H9 (cell line): ENCODE data around the gene CWC27. TPM values are rescaled to one million over a fixed set of nuclear protein-coding genes. Genes with fewer than 3 reads are reported as not detected.

ENCODE experiments used
- DNase-seq: peaks from one replicate; pipeline ENCODE4 v3.0.0-alpha.2; 2017
- H2AFZ ChIP-seq: one replicate; pipeline ENCODE4 v1.6.1; 2013; ENCODE audit warnings: mild to moderate bottlenecking, low read length, control low read depth, moderate library complexity
- H2AK5ac ChIP-seq: 2 replicates; pipeline ENCODE4 v1.6.1; 2013; ENCODE audit warnings: low read length, control low read depth, mixed read lengths; ENCODE audit not compliant: insufficient read length
- H2BK120ac ChIP-seq: one replicate; pipeline ENCODE4 v1.6.1; 2013; ENCODE audit warnings: low read depth, mild to moderate bottlenecking, low read length, control low read depth, inconsistent platforms; ENCODE audit not compliant: poor library complexity, severe bottlenecking
- H2BK12ac ChIP-seq: 2 replicates; pipeline ENCODE4 v1.6.1; 2013; ENCODE audit warnings: low read length, control low read depth, mixed read lengths, low read depth; ENCODE audit not compliant: insufficient read length
- H2BK15ac ChIP-seq: 2 replicates; pipeline ENCODE4 v1.6.1; 2013; ENCODE audit warnings: low read depth, low read length, control low read depth
- H2BK20ac ChIP-seq: one replicate; pipeline ENCODE4 v1.6.1; 2013; ENCODE audit warnings: low read depth, mild to moderate bottlenecking, low read length, control low read depth, inconsistent platforms; ENCODE audit not compliant: poor library complexity, severe bottlenecking
- H2BK5ac ChIP-seq: 2 replicates; pipeline ENCODE4 v1.6.1; 2013; ENCODE audit warnings: low read length, control low read depth, mixed read lengths; ENCODE audit not compliant: insufficient read length
- H3K14ac ChIP-seq: 2 replicates; pipeline ENCODE4 v1.6.1; 2013; ENCODE audit warnings: low read length, control low read depth; ENCODE audit not compliant: insufficient read depth
- H3K18ac ChIP-seq: 2 replicates; pipeline ENCODE4 v1.6.1; 2013; ENCODE audit warnings: low read depth, mild to moderate bottlenecking, mixed read lengths, low read length, control low read depth; ENCODE audit not compliant: insufficient read length
- H3K23ac ChIP-seq: 2 replicates; pipeline ENCODE4 v1.6.1; 2013; ENCODE audit warnings: low read length, control low read depth, mixed read lengths, low read depth; ENCODE audit not compliant: insufficient read length
- H3K23me2 ChIP-seq: 2 replicates; pipeline ENCODE4 v1.6.1; 2013; ENCODE audit warnings: low read depth, mild to moderate bottlenecking, mixed read lengths, low read length, control low read depth; ENCODE audit not compliant: insufficient read length, poor library complexity, severe bottlenecking
- H3K27ac ChIP-seq: 2 replicates; pipeline ENCODE4 v1.5.1; 2013; ENCODE audit warnings: low read length, control low read depth, mixed read lengths, low read depth; ENCODE audit not compliant: insufficient read length
- H3K27me3 ChIP-seq: 2 replicates; pipeline ENCODE4 v1.6.1; 2013; ENCODE audit warnings: low read length, control low read depth, inconsistent platforms; ENCODE audit not compliant: insufficient read depth
- H3K4ac ChIP-seq: 2 replicates; pipeline ENCODE4 v1.6.1; 2013; ENCODE audit warnings: low read depth, mild to moderate bottlenecking, control low read depth, inconsistent platforms, low read length, moderate library complexity
- H3K4me1 ChIP-seq: 2 replicates; pipeline ENCODE4 v1.6.1; 2013; ENCODE audit warnings: low read length, control low read depth, inconsistent platforms; ENCODE audit not compliant: insufficient read depth
- H3K4me2 ChIP-seq: 2 replicates; pipeline ENCODE4 v1.6.1; 2013; ENCODE audit warnings: low read length, control low read depth, mixed read lengths; ENCODE audit not compliant: insufficient read length, insufficient read depth
- H3K56ac ChIP-seq: 2 replicates; pipeline ENCODE4 v1.6.1; 2013; ENCODE audit warnings: low read depth, mild to moderate bottlenecking, mixed read lengths, low read length, control low read depth; ENCODE audit not compliant: insufficient read length
- H3K79me1 ChIP-seq: 2 replicates; pipeline ENCODE4 v1.6.1; 2013; ENCODE audit warnings: low read depth, mild to moderate bottlenecking, moderate library complexity, low read length, control low read depth, inconsistent platforms; ENCODE audit not compliant: insufficient read depth, poor library complexity, severe bottlenecking
- H3K79me2 ChIP-seq: 2 replicates; pipeline ENCODE4 v1.6.1; 2013; ENCODE audit warnings: low read length, control low read depth, inconsistent platforms; ENCODE audit not compliant: insufficient read depth
- H3K9ac ChIP-seq: 2 replicates; pipeline ENCODE4 v1.6.1; 2013; ENCODE audit warnings: low read length, control low read depth, mixed read lengths; ENCODE audit not compliant: insufficient read length; ENCODE audit errors: extremely low read depth
- H3K9me3 ChIP-seq: one replicate; pipeline ENCODE4 v1.6.1; 2013; ENCODE audit warnings: low read depth, low read length, inconsistent platforms; ENCODE audit not compliant: control insufficient read depth
- H3T11ph ChIP-seq: one replicate; pipeline ENCODE4 v1.6.1; 2013; ENCODE audit warnings: mild to moderate bottlenecking, low read length, control low read depth, inconsistent platforms
- H4K20me1 ChIP-seq: one replicate; pipeline ENCODE4 v1.6.1; 2013; ENCODE audit not compliant: control insufficient read depth, insufficient read length, insufficient read depth
- H4K5ac ChIP-seq: 2 replicates; pipeline ENCODE4 v1.6.1; 2013; ENCODE audit warnings: low read depth, mild to moderate bottlenecking, mixed read lengths, low read length, control low read depth; ENCODE audit not compliant: insufficient read length
- H4K8ac ChIP-seq: replicated peaks from 2 replicates; pipeline ENCODE4 v1.6.1; 2013; ENCODE audit warnings: low read length, control low read depth, mixed read lengths, low read depth; ENCODE audit not compliant: insufficient read length
- H4K91ac ChIP-seq: 2 replicates; pipeline ENCODE4 v1.6.1; 2013; ENCODE audit warnings: low read depth, mild to moderate bottlenecking, moderate library complexity, mixed read lengths, low read length, control low read depth; ENCODE audit not compliant: insufficient read length
- H3K27ac Mint-ChIP-seq, 3 experiments: 2 replicates in 2 of 3; 3 replicates in 1 of 3; pipeline ENCODE4 v1.8.0; 2020 to 2021; ENCODE audit warnings: mixed read lengths in 3 of 3, mild to moderate bottlenecking in 1 of 3, moderate library complexity in 1 of 3
- H3K27me3 Mint-ChIP-seq: 2 replicates; pipeline ENCODE4 v1.8.0; 2021; ENCODE audit warnings: low read depth, mild to moderate bottlenecking, moderate library complexity, mixed read lengths
- H3K36me3 Mint-ChIP-seq, 3 experiments: 2 replicates in 2 of 3; 3 replicates in 1 of 3; pipeline ENCODE4 v1.8.0; 2020 to 2021; ENCODE audit warnings: low read depth in 3 of 3, mixed read lengths in 3 of 3; ENCODE audit not compliant: insufficient read depth in 1 of 3
- H3K4me1 Mint-ChIP-seq, 2 experiments: 2 replicates each; pipeline ENCODE4 v1.8.0; 2020; ENCODE audit warnings: mixed read lengths in 2 of 2
- H3K4me3 Mint-ChIP-seq, 2 experiments: 2 replicates in 1 of 2; 3 replicates in 1 of 2; pipeline ENCODE4 v1.8.0; 2020 to 2021; ENCODE audit warnings: mild to moderate bottlenecking in 2 of 2, mixed read lengths in 2 of 2, moderate library complexity in 1 of 2
- H3K9me3 Mint-ChIP-seq, 2 experiments: 2 replicates in 1 of 2; 3 replicates in 1 of 2; pipeline ENCODE4 v1.8.0; 2020; ENCODE audit warnings: mild to moderate bottlenecking in 2 of 2, mixed read lengths in 2 of 2, moderate library complexity in 1 of 2
- WGBS: extraction: QIAGEN DNeasy Blood & Tissue Kit; methylation state at CpG from one replicate; pipeline ENCODE4 v1.1.7; 2013; ENCODE audit warnings: missing lambda C conversion rate, low lambda C conversion rate, mixed read lengths; ENCODE audit not compliant: insufficient read length; ENCODE audit errors: extremely low coverage; 5-methylcytosine and 5-hydroxymethylcytosine counted together
- total RNA-seq: library from RNA; stranded (reverse); gene quantifications from 2 replicates; pipeline ENCODE4 v1.2.1, GENCODE V29; 2021
- TF ChIP-seq, protein P1 (sequence below): fragments of 200-600 bp; sonication (generic); conservative IDR thresholded peaks from 3 replicates; pipeline ENCODE4 v1.8.0; 2021; ENCODE audit warnings: antibody characterized with exemption, mild to moderate bottlenecking

Gene CWC27
- total RNA-seq, 1 experiment from 2014 or later, result 41.9 TPM

DNA sequence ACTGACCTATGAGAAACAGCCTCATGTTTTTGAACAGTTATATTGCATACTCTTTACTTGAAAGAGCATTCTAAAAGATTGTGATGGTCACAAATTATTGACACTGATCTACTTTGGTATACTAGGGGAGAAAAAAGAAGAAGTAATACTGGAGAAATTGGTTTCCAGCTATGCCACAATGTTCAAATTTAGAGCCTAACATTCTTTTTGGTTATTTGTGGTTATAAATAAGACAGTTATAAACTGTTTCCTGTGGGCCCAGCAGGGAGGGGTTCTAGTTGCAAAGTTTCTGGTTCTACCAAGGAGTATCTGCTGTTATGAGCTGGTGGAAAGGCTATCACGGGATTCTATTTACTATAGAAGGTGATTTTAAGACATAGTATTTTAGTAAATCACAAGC, 4.8 kb downstream of the CWC27 start:
- no peaks in the 10 kb centered on the region for H3K4me1 ChIP-seq
- no peak overlapping the region for H2AK5ac ChIP-seq
- peaks cover 10% of the 10 kb centered on the region; the same call in 1 of the 2 replicates for H3K79me2 ChIP-seq
- H2BK12ac ChIP-seq, result no peak overlapping the region
- H3K18ac ChIP-seq, result no peak overlapping the region
- no peaks in the 10 kb centered on the region for H3K79me1 ChIP-seq
- no peak for DNase-seq
- Mint-ChIP-seq H3K9me3 (no peaks in the 10 kb centered on the region; a peak in 1 of 5 replicates), H3K4me3 (no peak overlapping the region), H3K4me1 (peaks cover 10 to 13% of the 10 kb centered on the region in 2 experiments), H3K27me3 (no peaks in the 10 kb centered on the region), H3K36me3 (peaks cover 4 to 13% (median 7%) of the 10 kb centered on the region in 3 experiments; a peak in 5 of 7 replicates), H3K27ac (peak overlapping the region in 1 of 3 experiments; percentile 61; a peak in 1 of 7 replicates)
- no peaks in the 10 kb centered on the region for H4K20me1 ChIP-seq
- no peak overlapping the region for H2BK120ac ChIP-seq
- H2BK5ac ChIP-seq, result no peak overlapping the region
- H4K91ac ChIP-seq, result no peak overlapping the region
- no peak overlapping the region for H2BK15ac ChIP-seq
- TF ChIP-seq, protein P1, sequence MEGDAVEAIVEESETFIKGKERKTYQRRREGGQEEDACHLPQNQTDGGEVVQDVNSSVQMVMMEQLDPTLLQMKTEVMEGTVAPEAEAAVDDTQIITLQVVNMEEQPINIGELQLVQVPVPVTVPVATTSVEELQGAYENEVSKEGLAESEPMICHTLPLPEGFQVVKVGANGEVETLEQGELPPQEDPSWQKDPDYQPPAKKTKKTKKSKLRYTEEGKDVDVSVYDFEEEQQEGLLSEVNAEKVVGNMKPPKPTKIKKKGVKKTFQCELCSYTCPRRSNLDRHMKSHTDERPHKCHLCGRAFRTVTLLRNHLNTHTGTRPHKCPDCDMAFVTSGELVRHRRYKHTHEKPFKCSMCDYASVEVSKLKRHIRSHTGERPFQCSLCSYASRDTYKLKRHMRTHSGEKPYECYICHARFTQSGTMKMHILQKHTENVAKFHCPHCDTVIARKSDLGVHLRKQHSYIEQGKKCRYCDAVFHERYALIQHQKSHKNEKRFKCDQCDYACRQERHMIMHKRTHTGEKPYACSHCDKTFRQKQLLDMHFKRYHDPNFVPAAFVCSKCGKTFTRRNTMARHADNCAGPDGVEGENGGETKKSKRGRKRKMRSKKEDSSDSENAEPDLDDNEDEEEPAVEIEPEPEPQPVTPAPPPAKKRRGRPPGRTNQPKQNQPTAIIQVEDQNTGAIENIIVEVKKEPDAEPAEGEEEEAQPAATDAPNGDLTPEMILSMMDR, result no peak
- H3K4me2 ChIP-seq, result no peak overlapping the region
- no peak overlapping the region for H3T11ph ChIP-seq
- H3K9ac ChIP-seq, result no peak overlapping the region
- no peak overlapping the region for H4K8ac ChIP-seq
- no peak overlapping the region for H3K23ac ChIP-seq
- H2AFZ ChIP-seq, result no peak overlapping the region
- WGBS, result no CpG with 5 or more reads among the region's 1 CpG
- H4K5ac ChIP-seq, result no peak overlapping the region
- H3K27ac ChIP-seq, result no peak overlapping the region
- no peaks in the 10 kb centered on the region for H3K9me3 ChIP-seq
- H3K14ac ChIP-seq, result no peak overlapping the region
- no peak overlapping the region for H3K4ac ChIP-seq
- peaks cover 4% of the 10 kb centered on the region for H3K23me2 ChIP-seq
- no peaks in the 10 kb centered on the region for H3K27me3 ChIP-seq
- H3K56ac ChIP-seq, result no peak overlapping the region
- no peak overlapping the region for H2BK20ac ChIP-seq
